SH-SY5Y (cell line): ENCODE results near the gene TNFRSF11A.

Experiments
- GATA2 ChIP-seq: IDR thresholded peaks from 2 replicates; pipeline ENCODE4 v1.6.1; 2011; ENCODE audit warnings: mild to moderate bottlenecking, low read depth, low read length
- GATA3 ChIP-seq: IDR thresholded peaks from 2 replicates; pipeline ENCODE4 v1.6.1; 2011; ENCODE audit warnings: low read depth, mild to moderate bottlenecking, low read length, moderate library complexity

DNA sequence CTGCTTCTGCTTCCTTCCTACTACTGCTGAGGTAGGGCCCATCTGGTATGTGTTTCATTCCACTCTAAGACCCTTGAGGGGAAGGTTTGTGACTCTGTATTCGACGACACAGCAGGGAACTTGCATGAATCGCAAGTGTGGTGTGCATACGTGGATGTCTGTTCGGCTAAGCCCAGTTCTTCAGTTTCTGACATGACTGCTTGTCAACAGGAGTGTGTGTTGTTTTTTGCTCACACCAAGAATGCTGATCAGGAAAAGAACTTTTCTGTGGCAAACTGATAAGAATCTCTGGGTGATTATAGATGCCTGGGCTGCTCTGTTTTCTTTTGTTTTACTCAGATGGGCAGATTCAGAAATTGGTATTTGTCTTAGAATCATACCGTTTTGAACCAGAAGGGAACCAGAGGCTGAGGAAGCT lies 22.0 kb downstream of the TNFRSF11A start:
- TF ChIP-seq GATA2 (peak; percentile 36; the same call in 1 of the 2 replicates), GATA3 (no peak)
